IMR-90 (cell line): ENCODE results near the gene POLR2L. TPM values are rescaled to one million over a fixed set of nuclear protein-coding genes. Genes with fewer than 3 reads are reported as not detected.

Source experiments
- ATAC-seq: fragments of 200-7000 bp; cut with Tn5 transposase; 2 replicates; pipeline ENCODE4 v1.9.1; 2020; ENCODE audit warnings: low read depth, mild to moderate bottlenecking, moderate library complexity
- BruUV-seq: library from RNA; stranded (reverse); fragments of 400-500 nt; replicated peaks from 2 replicates; lab custom pipeline; 2021; lab: Mats Ljungman, UMichigan
- CTCF ChIA-PET: fragments of 300-600 bp; formaldehyde crosslinking; extraction: SDS; loops from one replicate; lab custom pipeline; 2021; ENCODE audit warnings: antibody characterized with exemption; lab: Yijun Ruan, JAX
- POLR2A ChIA-PET: fragments of 300-600 bp; sonication (Branson Sonifier 250); formaldehyde crosslinking; loops from one replicate; lab custom pipeline; 2022; ENCODE audit warnings: antibody characterized with exemption; ENCODE audit not compliant: unreplicated experiment; lab: Charles Lee
- DNase-seq: peaks from one replicate; pipeline ENCODE4 v3.0.0; 2013
- H2AFZ ChIP-seq: replicated peaks from 2 replicates; pipeline ENCODE3; 2013; ENCODE audit warnings: low read length, mild to moderate bottlenecking; ENCODE audit not compliant: poor library complexity
- H2AK5ac ChIP-seq: 2 replicates; pipeline ENCODE4 v1.6.1; 2013; ENCODE audit warnings: low read depth, low read length, inconsistent platforms
- H2AK9ac ChIP-seq: replicated peaks from 2 replicates; pipeline ENCODE3; 2013; ENCODE audit warnings: mild to moderate bottlenecking, low read depth, low read length, moderate library complexity; ENCODE audit not compliant: poor library complexity
- H2BK120ac ChIP-seq: 2 replicates; pipeline ENCODE4 v1.6.1; 2013; ENCODE audit warnings: low read depth, low read length, inconsistent platforms
- H2BK15ac ChIP-seq: 3 replicates; pipeline ENCODE4 v1.6.1; 2013; ENCODE audit warnings: low read depth, low read length, inconsistent platforms
- H2BK20ac ChIP-seq: 2 replicates; pipeline ENCODE4 v1.6.1; 2013; ENCODE audit warnings: low read depth, mild to moderate bottlenecking, inconsistent platforms, low read length, moderate library complexity
- H2BK5ac ChIP-seq: 2 replicates; pipeline ENCODE4 v1.6.1; 2013; ENCODE audit warnings: mild to moderate bottlenecking, low read depth, low read length, inconsistent platforms; ENCODE audit not compliant: poor library complexity, severe bottlenecking
- H3K14ac ChIP-seq: replicated peaks from 2 replicates; pipeline ENCODE4 v1.6.1; 2013; ENCODE audit warnings: low read depth, low read length, inconsistent platforms
- H3K18ac ChIP-seq: 2 replicates; pipeline ENCODE4 v1.6.1; 2013; ENCODE audit warnings: low read depth, low read length, control low read depth
- H3K23ac ChIP-seq: 2 replicates; pipeline ENCODE4 v1.6.1; 2013; ENCODE audit warnings: low read depth, low read length, inconsistent platforms
- H3K27ac ChIP-seq: 2 replicates; pipeline ENCODE4 v1.5.1; 2013; ENCODE audit warnings: mild to moderate bottlenecking, control low read depth, low read length; ENCODE audit not compliant: insufficient read depth
- H3K27me3 ChIP-seq: 2 replicates; pipeline ENCODE4 v1.6.1; 2013; ENCODE audit warnings: low read length; ENCODE audit not compliant: control insufficient read depth, insufficient read depth
- H3K36me3 ChIP-seq: 2 replicates; pipeline ENCODE4 v1.6.1; 2013; ENCODE audit warnings: low read length, mixed read lengths; ENCODE audit not compliant: control insufficient read depth, insufficient read depth
- H3K4ac ChIP-seq: 2 replicates; pipeline ENCODE4 v1.6.1; 2013; ENCODE audit warnings: low read depth, low read length, inconsistent platforms
- H3K4me1 ChIP-seq: 2 replicates; pipeline ENCODE4 v1.6.1; 2013; ENCODE audit warnings: low read length, mixed read lengths; ENCODE audit not compliant: control insufficient read depth, insufficient read depth
- H3K4me2 ChIP-seq: 2 replicates; pipeline ENCODE4 v1.6.1; 2013; ENCODE audit warnings: low read depth, mild to moderate bottlenecking, control low read depth, low read length, moderate library complexity
- H3K4me3 ChIP-seq: 2 replicates; pipeline ENCODE4 v1.5.1; 2013; ENCODE audit warnings: low read depth, mild to moderate bottlenecking, control low read depth, low read length, moderate library complexity; ENCODE audit not compliant: insufficient read depth
- H3K56ac ChIP-seq: 2 replicates; pipeline ENCODE4 v1.6.1; 2013; ENCODE audit warnings: low read length, inconsistent platforms; ENCODE audit not compliant: insufficient read depth; ENCODE audit errors: extremely low read depth
- H3K79me1 ChIP-seq, 2 experiments: 2 replicates each; pipeline ENCODE4 v1.6.1; 2013; ENCODE audit warnings: low read length in 2 of 2, inconsistent platforms in 1 of 2, low read depth in 1 of 2
- H3K9ac ChIP-seq: 2 replicates; pipeline ENCODE4 v1.6.1; 2013; ENCODE audit warnings: low read depth, low read length, control low read depth
- H3K9me1 ChIP-seq: 2 replicates; pipeline ENCODE4 v1.6.1; 2013; ENCODE audit warnings: low read length, inconsistent platforms; ENCODE audit not compliant: insufficient read depth
- H3K9me3 ChIP-seq: 2 replicates; pipeline ENCODE4 v1.6.1; 2013; ENCODE audit warnings: low read length; ENCODE audit not compliant: control insufficient read depth, insufficient read depth
- H4K20me1 ChIP-seq: 2 replicates; pipeline ENCODE4 v1.6.1; 2013; ENCODE audit warnings: low read length, inconsistent platforms; ENCODE audit not compliant: insufficient read depth
- H4K5ac ChIP-seq: 2 replicates; pipeline ENCODE4 v1.6.1; 2013; ENCODE audit warnings: mild to moderate bottlenecking, low read depth, low read length, control low read depth
- H4K8ac ChIP-seq, 2 experiments: 2 replicates each; pipeline ENCODE4 v1.6.1; 2013; ENCODE audit warnings: low read depth in 2 of 2, low read length in 2 of 2, control low read depth in 1 of 2, inconsistent platforms in 1 of 2
- H4K91ac ChIP-seq: 2 replicates; pipeline ENCODE4 v1.6.1; 2013; ENCODE audit warnings: low read depth, low read length, inconsistent platforms; ENCODE audit not compliant: insufficient read depth
- BHLHE40 ChIP-seq: fragments of 150-350 bp; IDR thresholded peaks from 2 replicates; pipeline ENCODE4 v1.6.1; 2016; ENCODE audit warnings: mild to moderate bottlenecking, low read depth, low read length
- CEBPB ChIP-seq: IDR thresholded peaks from 2 replicates; pipeline ENCODE4 v1.6.1; 2012; ENCODE audit warnings: low read depth, low read length, improper control_type of control experiment
- CHD1 ChIP-seq: IDR thresholded peaks from 2 replicates; pipeline ENCODE4 v1.6.1; 2012; ENCODE audit warnings: low read depth, low read length, improper control_type of control experiment
- CTCF ChIP-seq: conservative IDR thresholded peaks from 2 replicates; pipeline ENCODE4 v1.5.1; 2012; ENCODE audit warnings: mild to moderate bottlenecking, low read depth, low read length, improper control_type of control experiment
- ELK1 ChIP-seq: fragments of 150-350 bp; IDR thresholded peaks from 2 replicates; pipeline ENCODE4 v1.6.1; 2016; ENCODE audit warnings: low read depth, mild to moderate bottlenecking, low read length, moderate library complexity, borderline replicate concordance
- FOS ChIP-seq: fragments of 150-350 bp; IDR thresholded peaks from 2 replicates; pipeline ENCODE4 v1.6.1; 2016; ENCODE audit warnings: low read depth, low read length
- MAFK ChIP-seq: IDR thresholded peaks from 2 replicates; pipeline ENCODE4 v1.6.1; 2012; ENCODE audit warnings: low read depth, low read length, improper control_type of control experiment
- MAZ ChIP-seq: IDR thresholded peaks from 2 replicates; pipeline ENCODE4 v1.6.1; 2012; ENCODE audit warnings: low read depth, mild to moderate bottlenecking, low read length, improper control_type of control experiment, moderate library complexity, borderline replicate concordance
- MXI1 ChIP-seq: IDR thresholded peaks from 2 replicates; pipeline ENCODE4 v1.6.1; 2012; ENCODE audit warnings: low read depth, mild to moderate bottlenecking, low read length, moderate library complexity, borderline replicate concordance
- NFE2L2 ChIP-seq: fragments of 150-350 bp; IDR thresholded peaks from 2 replicates; pipeline ENCODE4 v1.6.1; 2016; ENCODE audit warnings: low read depth, mild to moderate bottlenecking, low read length
- POLR2A ChIP-seq: IDR thresholded peaks from 2 replicates; pipeline ENCODE4 v1.6.1; 2012; ENCODE audit warnings: mild to moderate bottlenecking, low read depth, low read length
- RAD21 ChIP-seq: IDR thresholded peaks from 2 replicates; pipeline ENCODE4 v1.6.1; 2012; ENCODE audit warnings: low read length, improper control_type of control experiment
- RCOR1 ChIP-seq: IDR thresholded peaks from 2 replicates; pipeline ENCODE4 v1.6.1; 2012; ENCODE audit warnings: mild to moderate bottlenecking, low read length, improper control_type of control experiment; ENCODE audit not compliant: insufficient replicate concordance
- RFX5 ChIP-seq: IDR thresholded peaks from 2 replicates; pipeline ENCODE4 v1.8.0; 2012; ENCODE audit warnings: low read depth, mild to moderate bottlenecking, low read length, moderate library complexity
- SMC3 ChIP-seq: fragments of 150-350 bp; IDR thresholded peaks from 2 replicates; pipeline ENCODE4 v1.6.1; 2016; ENCODE audit warnings: low read depth, mild to moderate bottlenecking, antibody characterized with exemption, low read length, moderate library complexity
- USF2 ChIP-seq: fragments of 150-350 bp; IDR thresholded peaks from 2 replicates; pipeline ENCODE4 v1.6.1; 2017; ENCODE audit warnings: mild to moderate bottlenecking, antibody characterized with exemption, low read length, low read depth
- WGBS, 2 experiments: methylation state at CpG; one replicate each; pipeline versions ENCODE4 v1.1.5 to v1.1.7; 2013; ENCODE audit warnings: missing lambda C conversion rate in 2 of 2; ENCODE audit not compliant: insufficient read length in 1 of 2; ENCODE audit errors: extremely low coverage in 2 of 2; 5-methylcytosine and 5-hydroxymethylcytosine counted together
- dilution Hi-C: fragments of 300-500 bp; cut with HindIII; formaldehyde crosslinking; loops from one replicate; pipeline ENCODE4 v1.14.3; 2018; ENCODE audit warnings: low sequenced_read_pairs; ENCODE audit not compliant: unreplicated experiment
- in situ Hi-C: fragments of 300-500 bp; cut with MboI; formaldehyde crosslinking; loops from 3 replicates; pipeline ENCODE4 v1.14.3; 2019; ENCODE audit warnings: low sequenced_read_pairs, inconsistent platforms, mixed read lengths
- intact Hi-C: fragments of 100-400 bp; cut with micrococcal nuclease; formaldehyde crosslinking; loops from 2 replicates; pipeline ENCODE4 v1.10.0; 2022
- polyA plus RNA-seq, 3 experiments: library from polyadenylated mRNA; depleted of rRNA; stranded (reverse); fragments of >200 nt; gene quantifications; 2 replicates each; pipeline ENCODE4 v1.2.3, GENCODE V29; 2012; ENCODE audit warnings: low replicate concordance in 1 of 3
- total RNA-seq: library from RNA; depleted of rRNA; stranded (reverse); fragments of >200 nt; gene quantifications from 2 replicates; pipeline ENCODE4 v1.2.3, GENCODE V29; 2012

Gene POLR2L
- total and polyA plus RNA-seq, 2 of the 4 experiments (the other 2 are of a cell fraction): 44.4 to 416 TPM

GRCh38 chr11:880447-880846 is 38.1 kb upstream of the POLR2L start:
- Histone ChIP-seq H3K9me3 (no peaks in the 10 kb centered on the region), H2BK15ac (no peak overlapping the region), H3K4ac (no peak overlapping the region), H4K91ac (no peak overlapping the region), H3K79me1 (no peaks in the 10 kb centered on the region), H3K27me3 (no peaks in the 10 kb centered on the region), H3K56ac (no peak overlapping the region), H3K23ac (no peak overlapping the region), H2BK120ac (no peak overlapping the region), H2AK5ac (no peak overlapping the region), H3K27ac (no peak overlapping the region), H3K4me2 (no peak overlapping the region), H4K20me1 (no peaks in the 10 kb centered on the region; the same call in 1 of the 2 replicates), H2AFZ (no peak overlapping the region), H3K14ac (no peak overlapping the region), H2BK5ac (no peak overlapping the region), H3K4me1 (no peaks in the 10 kb centered on the region; the same call in 1 of the 2 replicates), H3K9me1 (no peaks in the 10 kb centered on the region; the same call in 1 of the 2 replicates), H3K36me3 (peaks cover 12% of the 10 kb centered on the region), H4K5ac (no peak overlapping the region), H2BK20ac (no peak overlapping the region), H3K9ac (no peak overlapping the region), H3K4me3 (no peak overlapping the region), H2AK9ac (peak overlapping the region; percentile 37), H4K8ac (no peak overlapping the region), H3K18ac (no peak overlapping the region)
- in situ Hi-C loops (no loop called here), dilution Hi-C loops (no loop called here), intact Hi-C loops (no loop called here)
- CTCF ChIA-PET: no interaction called here
- POLR2A ChIA-PET: no interaction called here
- WGBS, 2 experiments: no CpG with 5 or more reads among the region's 14 CpGs
- no TSS peak for BruUV-seq
- ATAC-seq: no peak
- TF ChIP-seq MAFK (no peak), BHLHE40 (no peak), POLR2A (no peak), FOS (no peak), NFE2L2 (no peak), MAZ (no peak), MXI1 (no peak), RAD21 (no peak), CTCF (no peak), USF2 (no peak), RCOR1 (no peak), RFX5 (no peak), CEBPB (no peak), SMC3 (no peak), ELK1 (no peak), CHD1 (no peak)
- no peak for DNase-seq
